CD4-positive, alpha-beta T cell treated with Interleukin-17A for 4 hours (primary cell): ENCODE data around the gene UBE2N.
A peak's percentile ranks its signal among the peaks of the same experiment; 100 is the strongest.

ENCODE experiments used
- DNase-seq: peaks from one replicate; pipeline ENCODE4 v3.0.0-alpha.2; 2020; ENCODE audit warnings: mixed read lengths

UBE2N gene

GRCh38 chr12:93379326-93379980 is 62.3 kb downstream of the UBE2N start:
- no peak for DNase-seq

DNA sequence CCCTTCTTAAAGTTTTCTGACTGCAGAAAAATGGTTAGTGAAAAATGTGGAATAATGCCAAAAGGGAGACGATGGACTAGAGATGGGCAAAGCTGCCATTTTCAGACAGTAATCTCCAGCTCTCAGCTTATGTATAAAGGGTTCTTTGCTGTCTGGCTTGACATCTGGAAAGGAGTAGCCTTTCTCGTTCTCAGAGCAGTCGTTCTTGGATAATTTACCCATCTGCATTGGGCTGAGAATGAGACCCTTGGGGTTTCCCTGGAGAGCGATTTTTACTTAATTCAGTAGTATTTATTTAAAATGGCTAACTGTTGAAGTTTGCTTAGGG is 62.8 kb downstream of the UBE2N start:
- no peak for DNase-seq

DNA sequence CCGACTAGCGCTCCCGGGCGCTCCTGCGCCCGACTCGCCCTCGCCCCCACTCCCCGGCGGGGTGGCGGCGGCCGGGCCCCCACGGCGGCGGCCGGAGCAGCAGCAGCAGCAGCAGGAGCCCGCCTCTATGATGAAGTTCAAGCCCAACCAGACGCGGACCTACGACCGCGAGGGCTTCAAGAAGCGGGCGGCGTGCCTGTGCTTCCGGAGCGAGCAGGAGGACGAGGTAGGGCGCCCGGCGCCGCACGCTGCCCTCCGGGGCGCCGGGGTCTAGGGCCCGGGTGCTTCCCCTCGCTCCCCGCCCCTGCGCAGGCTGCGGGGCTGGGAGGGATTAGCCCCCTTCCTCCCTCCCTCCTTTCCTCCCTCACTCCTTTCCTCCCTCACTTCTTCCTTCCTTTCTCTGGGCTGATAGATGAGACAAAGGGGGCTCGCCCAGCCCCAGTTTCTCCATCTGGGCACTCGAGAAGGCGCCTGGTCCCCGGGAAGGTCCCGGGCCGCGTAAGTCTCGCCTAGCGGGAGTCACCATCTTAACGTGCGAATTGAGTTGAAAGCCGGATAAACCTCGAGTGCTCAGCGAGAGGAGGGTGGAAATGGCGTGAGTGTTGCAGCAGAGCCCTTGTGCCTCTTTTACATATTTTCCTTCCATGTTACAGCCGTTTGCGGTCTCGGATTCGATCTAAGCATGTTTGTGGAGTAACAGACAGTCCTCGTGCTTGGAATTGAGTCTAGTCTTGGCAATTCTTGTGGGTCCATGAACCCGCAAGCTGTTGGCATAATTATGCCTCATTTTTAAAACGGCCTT is 63.4 kb downstream of the UBE2N start:
- peak; percentile 65 for DNase-seq

DNA sequence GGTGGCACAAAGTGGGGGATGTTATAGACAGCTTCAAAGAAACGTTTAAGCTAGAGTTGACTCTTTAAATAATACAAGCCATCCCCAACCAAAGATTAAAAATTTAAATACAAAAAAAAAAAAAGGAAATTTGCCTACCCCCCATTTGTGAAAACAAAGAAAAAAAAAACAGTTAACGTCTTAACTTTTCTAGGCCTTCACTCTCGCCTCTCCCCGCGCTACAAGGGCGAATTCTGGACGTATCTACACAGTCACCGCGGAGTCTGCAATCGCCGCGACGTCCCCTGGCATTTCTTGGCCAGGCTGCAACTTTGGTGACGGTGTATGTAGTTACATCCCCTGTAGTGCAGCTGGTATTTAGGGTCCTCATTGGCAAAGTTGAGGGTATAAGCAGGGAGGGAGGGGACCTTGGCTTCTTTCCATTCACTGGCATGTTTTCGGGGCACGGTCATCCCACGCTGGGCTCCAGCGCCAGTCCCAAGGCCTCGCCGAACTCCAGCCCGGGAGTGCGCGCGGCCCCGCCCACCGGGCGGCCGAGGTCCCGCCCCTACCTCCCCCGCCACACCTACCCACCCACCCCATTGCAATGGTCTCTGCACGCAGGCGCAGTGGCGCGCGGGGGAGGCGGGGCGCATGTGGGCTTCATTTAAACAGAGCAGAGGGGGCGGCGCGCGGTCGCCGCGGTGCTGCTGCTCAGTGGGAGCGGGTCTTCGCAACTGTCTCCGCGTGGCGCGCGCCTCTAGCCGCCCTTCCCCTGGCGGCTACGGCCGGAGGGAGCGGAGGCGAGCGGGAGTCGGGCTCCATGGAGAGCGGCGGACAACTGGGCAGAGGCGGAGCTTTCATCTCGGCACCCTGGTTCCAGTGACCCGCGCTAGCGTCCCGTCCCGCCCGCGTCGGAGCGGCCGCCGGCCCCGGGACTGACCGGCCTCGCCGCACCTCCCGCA is 64.2 kb downstream of the UBE2N start, which contains the start of gene NUDT4:
Gene NUDT4, plus strand, starts transcription at position 674 of the 944 bp plus-strand sequence. CDS start 398 bp downstream, outside the sequence.
- DNase-seq = peak; percentile 99

GRCh38 chr12:93376436-93377251 is 65.1 kb downstream of the UBE2N start:
- DNase-seq = no peak

- no peak for DNase-seq
These were observed 65.8 kb downstream of the UBE2N start for GRCh38 chr12:93375906-93376305.

- DNase-seq = no peak
These were observed 67.6 kb downstream of the UBE2N start for GRCh38 chr12:93373961-93374656.

- DNase-seq = no peak
These were observed 70.8 kb downstream of the UBE2N start for GRCh38 chr12:93370947-93371346.

DNA sequence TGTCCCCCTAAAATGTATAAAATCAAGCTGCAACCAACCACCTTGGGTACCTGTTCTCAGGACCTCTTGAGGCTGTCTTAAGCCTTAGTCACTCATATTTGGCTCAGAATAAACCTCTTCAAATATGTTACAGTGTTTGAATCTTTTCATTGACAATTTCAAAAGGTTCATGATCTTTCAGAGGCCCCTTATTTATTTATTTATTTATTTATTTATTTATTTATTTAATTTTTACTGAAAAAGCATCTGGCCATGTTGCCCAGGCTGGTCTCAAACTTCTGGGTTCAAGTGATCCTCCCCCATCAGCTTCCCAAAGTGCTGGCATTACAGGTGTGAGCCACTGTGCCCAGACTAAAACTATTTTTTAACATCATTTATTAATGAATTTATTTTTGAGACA is 72.2 kb downstream of the UBE2N start:
- no peak for DNase-seq

GRCh38 chr12:93368766-93369165 is 73.0 kb downstream of the UBE2N start:
- no peak for DNase-seq

DNA sequence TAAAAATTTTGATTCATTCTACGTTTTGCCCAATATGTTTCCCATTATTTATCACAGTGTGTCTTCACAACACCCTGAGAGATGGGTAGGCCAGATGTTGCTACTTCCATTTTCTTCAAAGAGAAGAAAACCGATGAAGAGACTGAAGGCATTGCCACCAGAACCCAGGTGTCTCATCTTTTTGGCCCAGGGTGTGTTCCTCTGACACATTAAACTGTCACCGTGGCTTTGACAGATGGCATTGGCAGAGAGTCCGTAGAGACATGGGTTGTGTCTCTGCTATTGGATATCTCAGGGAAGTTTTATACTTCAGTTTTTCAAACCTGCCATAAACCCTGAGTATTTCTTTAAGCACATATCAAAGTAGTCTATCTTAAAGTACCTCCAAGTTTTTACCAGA is 75.3 kb downstream of the UBE2N start:
- no peak for DNase-seq

DNA sequence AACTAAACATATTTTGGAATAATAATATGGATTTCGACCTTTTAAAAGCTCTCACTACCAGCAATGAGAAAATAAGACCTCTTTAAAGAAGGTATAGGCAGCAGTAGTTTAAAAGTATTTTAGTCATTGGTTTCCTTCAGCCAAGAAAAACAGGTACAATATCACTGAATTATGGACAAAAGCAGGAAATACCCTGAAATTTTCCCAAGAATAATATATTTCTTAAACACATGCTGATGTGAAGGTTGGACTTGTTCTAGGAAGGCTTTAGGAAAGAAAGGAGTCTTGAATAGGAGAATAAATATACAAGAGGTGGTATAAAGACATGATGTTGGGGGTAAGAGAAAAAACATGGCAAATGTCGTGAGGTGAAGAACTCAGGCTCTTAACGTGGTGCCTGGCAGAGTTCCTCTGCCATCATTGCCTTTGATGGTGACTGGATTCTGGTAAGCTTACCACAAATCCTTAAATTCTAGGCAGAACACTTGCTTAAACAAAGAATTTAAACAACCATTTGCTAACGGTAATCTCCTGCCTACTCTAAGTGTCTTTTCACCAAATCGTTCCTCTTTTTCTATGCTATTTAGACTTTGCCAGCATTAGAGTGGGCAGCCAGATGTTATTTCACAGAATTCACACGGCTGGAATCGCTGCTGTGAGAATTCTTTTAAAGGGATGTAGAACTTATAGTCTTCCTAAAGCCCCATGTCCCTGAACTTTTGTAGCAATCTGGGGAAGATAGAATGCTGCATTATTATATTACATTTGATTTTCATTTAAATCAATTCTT is 75.9 kb downstream of the UBE2N start:
- DNase-seq = no peak

GRCh38 chr12:93363841-93364297 is 77.9 kb downstream of the UBE2N start:
- no peak for DNase-seq

GRCh38 chr12:93361151-93361919 is 80.4 kb downstream of the UBE2N start:
- no peak for DNase-seq

- no peak for DNase-seq
These were observed 81.1 kb downstream of the UBE2N start for GRCh38 chr12:93360688-93361087.

DNA sequence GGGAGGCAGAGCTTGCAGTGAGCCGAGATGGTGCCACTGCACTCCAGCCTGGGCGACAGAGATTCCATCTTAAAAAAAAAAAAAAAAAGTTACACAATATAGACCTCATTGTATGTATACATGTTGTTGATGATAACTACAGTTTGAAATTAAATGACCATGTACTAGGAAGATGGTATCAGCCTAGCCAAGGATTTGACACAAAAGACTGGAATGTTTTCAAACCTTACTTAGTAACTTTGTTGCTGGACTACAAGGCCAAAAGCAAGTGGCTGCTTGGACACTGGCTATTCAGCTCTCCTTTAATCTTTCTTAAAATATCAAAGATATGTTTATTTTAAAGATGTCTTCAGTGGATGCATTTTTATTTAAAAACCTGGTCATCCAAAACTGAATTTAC is 82.9 kb downstream of the UBE2N start:
- no peak for DNase-seq

GRCh38 chr12:93358058-93358457 is 83.7 kb downstream of the UBE2N start:
- no peak for DNase-seq

DNA sequence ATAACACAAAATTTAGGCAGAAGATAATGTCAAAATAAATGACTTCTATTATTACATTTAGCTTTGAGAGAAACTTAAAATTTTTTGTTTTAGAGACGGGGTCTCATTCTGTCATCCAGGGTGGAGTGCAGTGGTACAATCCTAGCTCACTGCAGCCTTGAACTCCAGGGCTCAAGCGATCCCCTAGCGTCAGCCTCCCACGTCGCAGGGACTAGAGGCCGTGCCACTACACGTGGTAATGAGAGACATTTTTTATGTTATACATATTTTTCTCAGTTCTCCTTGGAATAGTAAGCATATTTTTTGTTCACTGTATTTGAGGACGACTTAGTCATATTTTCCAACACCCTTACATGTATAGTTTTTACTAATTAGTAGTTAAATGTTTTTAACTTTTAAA is 85.5 kb downstream of the UBE2N start:
- no peak for DNase-seq
